HG02981 (cell line): ENCODE data around the gene RIPPLY2.
"Not testable (repeated sequence)": the region's sequence is repeated elsewhere in the genome, so short reads cannot be mapped to it uniquely, and the experiment has no call there.

ENCODE experiments used
- ATAC-seq: cut with Tn5 transposase; IDR thresholded peaks from one replicate; pipeline ENCODE4 v1.9.1; 2021; ENCODE audit warnings: mild to moderate bottlenecking, moderate library complexity; ENCODE audit not compliant: unreplicated experiment

RIPPLY2 gene, protein sequence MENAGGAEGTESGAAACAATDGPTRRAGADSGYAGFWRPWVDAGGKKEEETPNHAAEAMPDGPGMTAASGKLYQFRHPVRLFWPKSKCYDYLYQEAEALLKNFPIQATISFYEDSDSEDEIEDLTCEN

DNA sequence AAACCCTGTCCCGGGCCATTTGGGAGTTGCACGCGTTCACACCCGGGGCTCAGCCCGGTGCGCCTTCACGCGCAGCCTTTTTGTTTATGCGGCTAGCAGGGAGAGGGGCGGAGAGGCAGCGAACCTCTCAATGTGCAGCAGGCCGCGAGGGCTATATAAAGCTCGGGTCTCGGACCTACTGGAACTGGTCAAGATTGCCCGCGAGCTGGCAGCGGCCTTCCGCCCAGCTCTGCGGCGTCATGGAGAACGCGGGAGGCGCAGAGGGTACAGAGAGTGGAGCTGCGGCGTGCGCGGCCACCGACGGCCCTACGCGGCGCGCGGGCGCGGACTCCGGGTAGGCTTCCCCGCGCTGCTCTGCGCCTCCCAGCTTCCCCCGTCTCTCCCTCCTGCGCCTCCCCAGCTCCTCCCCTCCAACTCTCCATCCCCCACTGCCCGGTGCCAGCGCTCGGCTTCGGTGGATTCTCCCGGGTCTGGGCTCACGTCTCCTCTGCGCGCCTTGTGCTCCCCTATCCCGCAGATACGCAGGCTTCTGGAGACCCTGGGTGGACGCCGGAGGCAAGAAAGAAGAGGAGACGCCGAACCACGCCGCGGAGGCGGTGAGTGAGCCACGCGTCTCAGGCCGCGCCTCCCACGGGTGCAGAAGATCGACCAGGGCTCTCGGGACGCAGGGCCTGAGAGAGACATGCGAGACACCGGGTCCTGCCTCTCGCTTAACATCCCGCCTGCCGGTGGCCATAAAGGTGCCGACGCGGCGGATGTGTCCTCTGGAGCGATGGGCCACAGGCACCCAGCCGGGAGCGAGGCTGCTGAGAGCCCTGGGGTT lies at the start of gene RIPPLY2:
TSS of gene RIPPLY2 (plus strand) at position 183 of the 823 bp plus-strand sequence. CDS start at position 240, 57 bp downstream.
- ATAC-seq, result peak; percentile 57

DNA sequence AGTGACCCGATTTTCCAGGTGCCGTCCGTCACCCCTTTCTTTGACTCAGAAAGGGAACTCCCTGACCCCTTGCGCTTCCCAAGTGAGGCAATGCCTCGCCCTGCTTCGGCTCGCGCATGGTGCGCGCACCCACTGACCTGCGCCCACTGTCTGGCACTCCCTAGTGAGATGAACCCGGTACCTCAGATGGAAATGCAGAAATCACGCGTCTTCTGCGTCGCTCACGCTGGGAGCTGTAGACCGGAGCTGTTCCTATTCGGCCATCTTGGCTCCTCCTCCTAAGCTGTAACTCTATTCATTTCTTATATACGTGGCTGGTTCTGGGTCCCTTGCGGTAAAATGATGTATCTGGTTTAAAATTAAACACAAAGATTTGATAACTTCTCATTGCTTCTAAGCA lies 49.7 kb upstream of the RIPPLY2 start:
- not testable (repeated sequence) for ATAC-seq

DNA sequence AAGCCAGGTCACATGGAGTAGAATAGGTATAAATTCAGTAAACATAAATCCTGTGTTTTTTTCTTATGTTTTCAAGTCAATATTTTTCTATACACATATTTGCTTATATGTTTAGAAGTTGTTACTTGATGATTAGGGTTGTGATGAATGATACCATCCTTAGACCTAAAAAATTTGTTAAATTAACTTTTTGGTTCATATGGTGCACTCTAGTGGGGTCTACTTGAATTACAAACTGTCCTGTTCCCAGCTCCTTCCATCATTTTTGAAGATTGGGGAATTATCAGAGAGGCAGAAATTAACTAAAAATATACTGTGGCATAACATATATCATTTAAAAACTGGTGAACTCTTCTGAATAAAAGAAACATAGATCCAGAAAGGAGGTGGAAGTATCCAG lies 48.3 kb upstream of the RIPPLY2 start:
- no peak for ATAC-seq

- ATAC-seq, result no peak
These were observed 45.2 kb upstream of the RIPPLY2 start for GRCh38 chr6:83808005-83808404.

- no peak for ATAC-seq
These were observed 44.2 kb upstream of the RIPPLY2 start for GRCh38 chr6:83808926-83809325.

DNA sequence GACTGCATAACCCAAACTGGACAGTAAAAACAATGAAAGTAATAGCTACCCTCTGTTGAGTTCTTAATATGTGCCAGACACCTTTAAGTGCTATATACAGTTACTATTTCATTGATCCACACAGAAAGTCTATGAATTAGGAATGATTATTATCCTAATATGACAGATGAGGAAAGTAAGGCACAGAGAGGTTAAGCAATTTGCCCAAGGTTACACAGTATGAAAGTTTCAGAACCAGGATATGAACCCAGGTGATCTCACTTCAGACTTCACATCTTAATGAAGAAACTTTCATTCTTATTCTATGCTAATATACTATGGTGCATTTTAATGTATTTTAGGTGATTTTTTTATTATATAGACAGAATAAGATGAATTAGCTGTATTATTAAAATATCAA lies 40.6 kb upstream of the RIPPLY2 start:
- no peak for ATAC-seq

GRCh38 chr6:83815631-83816272 lies 37.4 kb upstream of the RIPPLY2 start:
- ATAC-seq, result no peak

DNA sequence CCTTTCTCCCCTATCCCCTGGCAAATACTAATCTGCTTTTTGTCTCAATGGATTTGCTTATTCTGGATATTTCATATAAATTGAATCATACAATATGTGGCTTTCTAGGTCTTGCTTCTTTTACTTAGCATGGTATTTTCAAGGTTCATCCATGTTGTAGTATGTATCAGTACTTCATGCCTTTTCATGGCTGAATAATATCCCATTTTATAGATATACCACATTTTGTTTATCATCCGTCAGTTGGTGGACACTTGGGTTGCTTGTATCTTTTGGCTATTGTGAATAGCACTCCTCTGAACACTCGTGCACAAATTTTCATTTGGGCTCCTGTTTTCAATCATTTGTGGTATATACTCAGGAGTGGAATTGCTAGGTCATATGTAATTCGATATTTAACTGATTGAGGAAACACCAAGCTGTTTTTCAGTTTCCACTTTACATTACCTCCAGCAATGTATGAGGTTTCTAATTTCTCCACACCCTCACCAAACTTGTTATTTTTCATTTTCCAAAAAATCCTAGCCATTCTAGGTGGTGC lies 30.5 kb upstream of the RIPPLY2 start:
- no peak for ATAC-seq

- no peak for ATAC-seq
These were observed 28.8 kb upstream of the RIPPLY2 start for GRCh38 chr6:83824388-83824801.

DNA sequence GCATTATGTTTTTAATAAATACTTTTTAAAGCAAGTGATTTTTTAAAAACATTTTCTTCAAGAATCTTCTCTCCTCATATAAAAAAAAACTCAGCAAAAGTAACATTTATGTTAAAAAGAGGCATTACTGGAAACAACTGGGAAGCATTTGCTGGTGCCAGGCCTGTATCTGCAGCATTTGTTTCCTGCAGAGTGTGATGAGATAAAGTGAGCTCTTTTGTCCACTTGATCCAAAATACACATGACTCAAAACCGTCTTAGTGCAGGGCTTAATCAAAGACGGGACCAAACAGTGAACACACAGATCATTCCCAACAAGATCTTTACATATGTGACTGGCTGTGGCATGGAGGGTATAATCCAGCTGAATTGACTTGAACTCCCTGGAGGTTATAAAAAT lies 28.3 kb upstream of the RIPPLY2 start:
- ATAC-seq, result no peak

DNA sequence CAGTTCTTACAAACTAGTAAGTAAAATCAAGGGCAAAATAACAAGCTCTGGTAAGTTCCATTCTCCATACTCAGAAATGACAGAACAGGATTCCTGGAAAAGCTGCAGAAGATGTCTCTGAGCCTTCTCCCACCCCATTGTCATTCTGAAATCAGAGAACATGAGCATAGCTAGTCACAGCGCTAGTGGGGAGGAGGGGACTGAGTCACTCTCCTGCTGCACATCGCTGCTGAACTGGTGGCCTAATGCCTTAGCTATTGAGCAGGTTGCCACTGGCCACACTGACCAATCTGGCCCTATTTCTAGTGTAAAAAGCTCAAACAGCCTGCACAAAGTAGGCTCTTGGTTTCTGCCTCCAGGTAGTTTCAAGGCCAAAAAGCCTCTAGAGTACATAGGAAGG lies 26.1 kb upstream of the RIPPLY2 start:
- no peak for ATAC-seq

DNA sequence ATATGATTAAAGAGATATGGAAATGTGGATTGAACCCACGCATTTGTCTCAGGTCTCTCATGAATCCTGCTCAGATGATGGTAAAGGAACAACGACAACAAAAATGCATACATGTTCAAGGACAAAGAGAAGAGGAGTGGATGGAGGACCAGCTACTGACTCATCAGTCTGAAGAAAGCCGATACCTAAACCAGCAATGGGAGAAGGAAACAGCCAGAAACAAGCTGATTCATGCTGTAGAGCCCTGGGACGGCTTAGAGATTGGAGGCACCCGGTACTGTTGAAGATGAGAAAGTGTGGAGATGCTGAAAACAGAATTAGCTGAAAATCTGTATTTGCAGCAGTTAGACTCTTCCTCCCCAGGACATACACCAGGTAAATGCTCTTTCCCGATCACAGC lies 14.4 kb upstream of the RIPPLY2 start:
- no peak for ATAC-seq

- no peak for ATAC-seq
These were observed 9.0 kb upstream of the RIPPLY2 start for GRCh38 chr6:83844170-83844569.

DNA sequence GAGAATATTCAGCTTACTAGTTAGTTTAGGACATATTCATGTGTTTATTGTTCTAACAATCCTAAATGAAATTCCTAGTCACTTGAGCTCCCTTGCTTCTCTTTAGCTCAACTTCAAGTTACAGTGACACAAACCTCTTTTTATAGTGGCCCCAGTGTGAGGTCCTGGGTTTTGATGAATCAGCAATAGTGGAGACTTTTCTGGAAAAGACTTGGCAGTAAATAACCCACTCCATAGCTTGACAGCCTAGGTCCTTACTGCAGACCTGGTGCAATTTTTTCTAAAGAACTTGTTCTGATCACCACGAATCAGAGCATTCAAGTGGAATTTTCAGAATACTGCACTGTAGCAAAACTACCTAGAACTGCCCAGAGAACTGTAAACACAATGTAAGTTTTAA lies 6.9 kb upstream of the RIPPLY2 start:
- no peak for ATAC-seq

DNA sequence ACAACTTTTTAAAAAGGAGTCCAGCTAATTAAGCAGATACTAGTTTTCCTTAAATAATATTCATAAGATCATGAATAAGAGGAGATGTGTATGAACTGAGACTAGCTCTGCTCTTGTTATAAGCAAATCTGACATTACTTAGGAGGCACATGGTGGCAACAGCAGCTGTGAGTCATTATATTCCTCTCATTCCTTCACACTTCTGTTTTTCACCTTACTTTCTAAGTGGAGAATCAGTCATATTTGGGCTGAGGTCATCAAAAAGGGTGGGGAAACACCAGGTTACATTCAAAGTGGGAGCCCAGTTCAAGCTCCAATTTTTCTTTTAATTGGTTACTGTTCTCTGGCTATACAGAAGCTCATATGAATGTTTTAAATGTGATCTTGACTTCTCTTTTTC lies 6.0 kb upstream of the RIPPLY2 start:
- no peak for ATAC-seq

GRCh38 chr6:83849127-83849526 lies 4.0 kb upstream of the RIPPLY2 start:
- ATAC-seq, result no peak

DNA sequence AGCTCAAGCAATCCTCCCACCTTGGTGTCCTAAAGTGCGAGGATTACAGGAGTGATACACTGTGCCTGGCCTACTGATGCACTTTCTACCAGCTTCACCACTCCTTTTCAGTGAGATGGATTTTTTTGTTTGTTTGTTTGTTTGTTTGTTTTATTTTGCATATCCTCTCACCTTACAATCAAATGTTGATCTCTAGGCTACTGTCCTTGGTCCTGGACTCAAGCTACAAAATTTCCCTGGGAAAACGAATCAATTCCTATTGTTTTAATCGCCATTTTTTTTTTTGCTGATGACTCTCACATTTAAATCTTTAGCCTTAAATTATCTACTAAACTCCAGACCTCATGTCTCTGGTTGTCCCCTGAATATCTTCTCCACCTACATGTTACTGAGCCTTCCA lies 3.5 kb upstream of the RIPPLY2 start:
- ATAC-seq, result no peak

DNA sequence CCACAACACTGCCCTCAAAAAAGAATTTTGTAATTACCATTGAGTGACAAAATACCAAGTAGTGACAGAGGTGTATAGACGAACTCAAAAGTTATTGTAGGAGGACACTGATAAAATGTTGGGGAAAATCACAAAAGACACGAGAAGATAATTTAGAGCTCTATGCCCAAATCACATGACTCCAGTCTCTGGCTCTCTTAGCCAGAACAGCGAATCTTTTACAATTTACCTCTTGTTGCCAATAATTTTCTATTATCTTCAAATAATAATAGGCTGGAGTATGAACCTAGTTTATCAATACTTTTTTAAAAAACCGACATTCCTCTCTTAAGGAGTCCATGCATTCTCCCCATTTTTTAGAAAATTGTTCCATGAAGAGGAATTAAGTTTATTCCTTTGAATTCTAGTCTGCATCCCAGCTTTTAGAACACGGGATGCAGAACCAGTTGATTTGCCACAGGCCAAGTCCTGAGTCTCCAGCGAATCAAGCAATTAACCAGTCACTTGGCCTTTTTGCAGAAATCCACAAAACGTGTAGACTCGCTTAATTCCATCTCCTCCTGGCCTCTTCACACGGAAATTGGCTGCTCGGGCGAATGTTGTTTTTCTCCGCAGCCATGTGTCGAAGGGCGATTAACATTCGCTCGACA lies 507 bp upstream of the RIPPLY2 start:
- no peak for ATAC-seq

- ATAC-seq, result no peak
These were observed 891 bp downstream of the RIPPLY2 start for GRCh38 chr6:83854001-83854501.

- ATAC-seq, result no peak
These were observed 1.6 kb downstream of the RIPPLY2 start for GRCh38 chr6:83854766-83855165.
